Omental fat pad (tissue), 4 donors: Measurements from ENCODE around the gene HOMER2. TPM values are rescaled to one million over a fixed set of nuclear protein-coding genes. Genes with fewer than 3 reads are reported as not detected.

Experiments used
- ATAC-seq: fragments of 150-250 bp; one replicate; pipeline ENCODE4 v1.9.1; 2016; ENCODE audit warnings: mild to moderate bottlenecking, moderate library complexity; ENCODE audit not compliant: low FRiP score
- DNase-seq: peaks from one replicate; pipeline ENCODE4 v3.0.0-alpha.2; 2019; ENCODE audit warnings: low spot score
- CTCF ChIP-seq, 3 donors: fragments of 450-650 bp; IDR thresholded peaks; one replicate each; pipeline ENCODE4 v1.5.1; 2016 to 2017; ENCODE audit warnings: antibody characterized with exemption in 3 of 3, mild to moderate bottlenecking in 3 of 3, moderate library complexity in 2 of 3
- total RNA-seq, 4 donors: library from RNA; depleted of rRNA; stranded (reverse); fragments of >200 nt; gene quantifications; one replicate each; pipeline ENCODE4 v1.1.0, GENCODE V29; 2016

The HOMER2 gene
- total RNA-seq, 4 donors from 2014 or later = 4.0 to 7.1 (median 4.7) TPM

GRCh38 chr15:82855286-82856100, 97.0 kb downstream of the HOMER2 start:
- DNase-seq (no peak), ATAC-seq (no peak)
- no peak for TF ChIP-seq CTCF (IDR thresholded peaks at IDR 0.05)

GRCh38 chr15:82854554-82854953, 98.0 kb downstream of the HOMER2 start:
- ATAC-seq (no peak), DNase-seq (no peak)
- TF ChIP-seq CTCF (IDR thresholded peaks at IDR 0.05) = no peak

GRCh38 chr15:82852941-82853561, 99.5 kb downstream of the HOMER2 start:
- no peak for TF ChIP-seq CTCF (IDR thresholded peaks at IDR 0.05)
- no peak for DNase-seq
- no peak for ATAC-seq

GRCh38 chr15:82851981-82852511, 100.5 kb downstream of the HOMER2 start:
- ATAC-seq (no peak), DNase-seq (no peak)
- no peak for TF ChIP-seq CTCF (IDR thresholded peaks at IDR 0.05)

GRCh38 chr15:82851306-82851850, 101.1 kb downstream of the HOMER2 start:
- ATAC-seq (no peak), DNase-seq (no peak)
- no peak for TF ChIP-seq CTCF (IDR thresholded peaks at IDR 0.05)

- no peak for DNase-seq
- no peak for TF ChIP-seq CTCF (IDR thresholded peaks at IDR 0.05)
These were observed 101.8 kb downstream of the HOMER2 start for GRCh38 chr15:82850731-82851130.

More at GRCh38 chr15:82850731-82851130, 101.8 kb downstream of the HOMER2 start:
- no peak for ATAC-seq
